NCI-H1417 (cell line): Measurements from ENCODE around the gene NANOG.
A peak's percentile ranks its signal among the peaks of the same experiment; 100 is the strongest.
"Not testable (repeated sequence)": the region's sequence is repeated elsewhere in the genome, so short reads cannot be mapped to it uniquely, and the experiment has no call there.

Source experiments
- DNase-seq, 3 experiments: peaks; one replicate each; lab custom pipeline; 2025; lab: John Stamatoyannopoulos, UW

Gene NANOG

DNA sequence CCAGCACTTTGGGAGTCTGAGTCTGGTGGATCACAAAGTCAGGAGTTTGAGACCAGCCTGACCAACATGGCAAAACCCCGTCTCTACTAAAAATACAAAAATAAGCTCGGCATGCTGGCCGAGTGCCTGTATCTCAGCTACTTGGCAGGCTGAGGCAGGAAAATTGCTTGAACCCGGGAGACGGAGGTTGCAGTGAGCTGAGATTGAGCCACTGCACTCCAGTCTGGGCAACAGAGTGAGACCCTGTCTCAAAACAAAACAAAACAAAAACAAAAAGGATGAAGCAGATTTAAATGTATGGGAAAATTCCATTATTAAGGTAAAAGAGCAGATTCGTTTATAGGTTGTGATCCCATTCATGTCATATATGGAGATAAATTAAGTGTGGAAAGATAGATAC, 17.1 kb downstream of the NANOG start:
- DNase-seq, result not testable (repeated sequence)

DNA sequence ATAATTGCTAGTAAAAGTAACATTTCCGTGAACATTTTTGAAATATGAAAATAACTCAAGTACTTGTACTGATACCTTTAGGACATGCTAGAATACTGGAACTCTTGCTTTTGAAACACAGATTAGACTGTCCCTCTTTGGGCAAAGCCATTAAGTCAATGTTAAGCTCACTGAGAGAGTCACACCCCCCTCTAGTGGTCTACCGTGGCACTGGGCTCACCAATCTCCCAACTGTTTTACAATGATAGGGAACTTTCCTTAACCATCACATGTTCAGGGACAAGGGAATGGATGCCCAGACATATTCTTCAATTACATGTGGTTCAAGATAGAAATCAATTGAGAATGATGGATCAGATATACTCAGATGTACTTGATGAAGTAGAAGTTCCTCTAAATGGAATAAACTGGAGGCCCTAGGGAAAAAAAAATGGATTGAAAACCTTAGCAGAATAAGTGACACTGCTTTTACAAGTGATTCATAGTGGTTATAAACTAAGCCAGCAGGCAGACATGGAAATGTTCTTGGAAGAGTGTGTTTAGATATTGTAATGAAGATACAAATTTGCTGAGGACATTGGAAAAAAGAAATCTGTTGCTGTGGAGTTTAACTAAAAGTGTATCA, 17.8 kb downstream of the NANOG start:
- DNase-seq, result peak; percentile 19 to 54 (median 20)

DNA sequence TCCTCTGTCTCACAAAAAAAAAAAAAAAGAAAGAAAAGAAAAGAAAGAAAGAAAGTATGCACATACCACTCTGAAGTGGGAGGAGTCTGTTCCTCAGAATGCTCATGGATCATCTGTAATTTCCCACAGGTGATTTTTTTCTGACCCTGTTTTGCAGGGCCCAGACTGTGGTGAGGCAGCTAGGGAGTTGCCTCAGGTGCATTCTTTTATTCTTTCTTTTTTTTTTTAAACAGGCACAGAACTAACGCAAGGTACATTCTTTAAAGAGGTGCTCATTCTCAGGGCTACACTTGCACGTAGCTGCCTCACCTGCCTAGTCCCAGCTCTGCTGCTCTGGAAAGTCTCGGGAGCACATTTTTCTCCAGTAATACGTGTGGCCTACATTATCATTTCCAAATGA, 36.6 kb downstream of the NANOG start:
- not testable (repeated sequence) for DNase-seq

DNA sequence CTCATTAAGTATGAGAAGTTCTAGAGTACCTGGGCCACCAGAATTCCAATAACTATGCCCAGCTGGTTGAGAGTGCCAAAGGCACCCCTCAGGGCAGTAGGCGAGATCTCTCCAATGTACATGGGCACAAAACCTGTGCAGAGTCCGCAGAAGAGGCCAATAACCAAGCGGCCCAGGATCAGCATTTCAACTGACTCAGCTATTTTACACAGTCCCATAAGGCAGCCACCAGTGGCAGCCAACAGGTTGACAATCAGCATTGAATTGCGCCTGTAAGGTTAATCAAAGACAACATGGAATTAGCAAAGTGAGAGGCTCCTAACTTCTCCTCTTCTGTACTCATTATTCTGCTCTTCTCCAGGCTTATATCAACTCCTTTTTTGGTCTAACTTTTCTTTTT, 40.5 kb downstream of the NANOG start:
- not testable (repeated sequence) for DNase-seq

DNA sequence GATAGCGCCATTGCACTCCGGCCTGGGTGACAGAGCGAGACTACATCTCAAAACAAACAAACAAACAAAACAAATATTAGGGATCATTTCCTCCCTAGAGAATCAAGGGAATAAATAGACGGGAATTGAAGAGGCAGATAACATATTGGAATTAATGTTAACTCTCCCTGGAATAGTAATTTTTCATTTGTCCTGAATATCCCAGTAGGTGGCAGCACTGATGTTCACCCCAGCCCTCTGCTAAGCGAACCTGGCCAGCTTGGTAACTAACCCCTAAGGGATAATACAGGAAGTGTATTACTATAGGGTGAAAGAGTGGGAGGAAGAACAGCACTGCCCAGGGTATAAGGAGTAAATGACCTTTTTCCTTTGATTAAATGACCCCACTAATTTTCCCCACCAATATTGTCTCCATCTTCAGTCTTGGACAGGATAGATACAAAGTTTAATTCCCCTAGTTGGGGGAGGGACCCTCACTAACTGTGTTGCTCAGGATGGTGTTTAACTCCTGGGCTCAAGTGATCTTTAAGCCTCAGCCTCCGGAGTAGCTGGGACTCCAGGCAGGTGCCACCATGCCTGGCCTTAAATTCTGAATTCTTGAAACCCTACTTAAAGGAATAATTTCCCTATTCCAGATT, 43.0 kb downstream of the NANOG start:
- peak in 2 of 3 experiments; percentile 1 to 14 for DNase-seq

DNA sequence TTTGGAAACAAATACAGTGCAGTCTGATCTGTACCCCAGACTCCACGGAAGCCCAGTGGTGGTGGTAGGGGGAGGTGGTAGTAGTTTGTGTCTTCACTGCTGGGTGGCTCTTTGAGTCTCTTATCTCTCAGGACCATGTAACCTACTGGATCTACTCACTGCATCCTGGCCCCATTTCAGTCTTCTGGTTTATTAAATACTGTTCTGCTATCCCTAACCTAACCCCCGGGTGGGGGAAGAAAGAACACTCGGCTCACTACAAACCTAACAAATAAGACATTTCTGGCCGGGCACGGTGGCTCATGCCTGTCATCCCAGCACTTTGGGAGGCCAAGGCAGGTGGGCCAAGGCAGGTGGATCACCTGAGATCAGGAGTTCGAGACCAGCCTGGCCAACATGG, 44.0 kb downstream of the NANOG start:
- DNase-seq, result not testable (repeated sequence)

DNA sequence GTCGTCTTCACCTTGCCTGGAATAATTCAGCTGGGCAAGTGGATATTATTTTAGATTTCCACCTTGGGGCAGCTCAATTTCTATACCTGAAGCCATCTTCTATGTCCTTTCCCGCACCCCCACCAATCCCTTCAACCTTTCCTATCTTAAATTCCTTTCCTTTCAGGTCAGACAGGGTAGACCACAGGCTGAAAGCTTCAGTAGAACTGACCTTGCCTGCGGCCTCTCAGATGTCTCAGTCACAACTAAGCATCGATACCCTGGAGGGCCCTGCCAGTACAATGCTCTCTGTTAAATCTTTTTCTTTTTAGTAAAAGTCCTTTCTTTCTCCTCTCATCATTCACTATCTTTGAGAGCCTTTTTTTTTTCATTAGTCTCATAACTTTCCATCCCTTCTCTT, 44.6 kb downstream of the NANOG start:
- no peak for DNase-seq

DNA sequence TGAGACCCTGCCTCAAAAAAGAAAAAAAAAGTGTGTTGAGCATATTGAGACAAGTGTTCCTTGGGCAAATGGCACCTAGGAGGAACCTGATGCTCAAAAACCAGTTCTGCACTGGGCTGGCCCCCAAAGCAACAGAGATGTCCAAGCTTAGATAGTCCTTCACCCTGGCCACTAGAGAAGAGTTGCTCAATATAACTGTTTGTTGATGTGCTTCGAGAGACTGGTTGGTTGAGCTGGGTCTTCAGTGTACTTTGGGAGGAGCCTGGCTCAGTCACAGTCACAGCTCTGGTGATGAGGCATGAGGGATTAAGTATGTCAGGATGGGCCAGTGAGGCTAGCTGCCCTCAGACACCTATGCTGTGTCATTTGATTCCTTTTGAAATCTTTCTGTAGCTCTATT, 45.5 kb downstream of the NANOG start:
- DNase-seq, result no peak

DNA sequence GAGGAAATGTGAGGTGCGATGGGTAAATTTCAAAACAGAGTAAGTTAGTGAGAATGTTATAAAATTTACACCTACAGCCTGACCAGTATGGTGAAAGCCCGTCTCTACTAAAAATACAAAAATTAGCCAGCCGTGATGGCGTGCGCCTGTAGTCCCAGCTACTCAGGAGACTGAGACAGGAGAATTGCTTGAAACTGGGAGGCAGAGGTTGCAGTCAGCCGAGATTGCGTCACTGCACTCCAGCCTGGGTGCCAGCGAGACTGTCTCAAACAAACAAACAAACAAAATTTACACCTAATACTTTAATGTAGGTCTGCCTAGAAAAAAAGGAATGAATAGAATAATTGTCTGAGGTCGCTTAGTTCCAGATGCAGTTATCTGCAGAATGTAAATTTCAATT, 45.9 kb downstream of the NANOG start:
- no peak for DNase-seq

DNA sequence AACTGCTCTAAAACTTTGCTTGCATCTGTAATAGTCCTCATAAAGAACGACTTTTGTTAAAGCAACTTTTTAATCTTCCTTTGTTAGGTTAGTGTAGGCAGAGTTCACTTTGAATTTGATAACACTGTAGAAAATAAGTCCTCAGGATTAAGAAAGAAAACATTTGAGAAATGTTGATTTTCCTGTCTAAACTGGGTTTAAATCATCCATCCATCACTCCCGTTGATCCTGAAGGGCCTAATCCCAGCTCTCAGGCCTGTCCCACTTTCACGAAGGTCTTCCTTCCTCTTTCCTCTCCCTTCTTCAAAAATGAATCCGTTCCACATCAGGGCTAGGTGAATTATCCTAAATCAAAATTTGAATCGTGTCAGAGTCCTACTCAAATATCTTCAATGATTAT, 46.6 kb downstream of the NANOG start:
- no peak for DNase-seq

DNA sequence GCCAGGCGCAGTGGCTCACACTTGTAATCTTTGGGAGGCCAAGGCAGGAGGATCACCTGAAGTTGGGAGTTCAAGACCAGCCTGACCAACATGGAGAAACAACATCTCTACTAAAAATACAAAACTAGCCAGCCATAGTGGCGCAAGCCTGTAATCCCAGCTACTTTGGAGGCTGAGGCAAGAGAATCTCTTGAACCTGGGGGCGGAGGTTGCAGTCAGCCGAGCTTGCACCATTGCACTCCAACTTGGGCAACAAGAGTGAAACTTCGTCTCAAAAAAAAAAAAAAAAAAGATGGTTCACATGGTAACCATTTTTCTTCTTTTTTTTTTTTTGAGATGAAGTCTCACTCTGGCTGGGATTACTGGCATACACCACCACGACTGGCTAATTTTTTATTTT, 48.2 kb downstream of the NANOG start:
- DNase-seq, result no peak

DNA sequence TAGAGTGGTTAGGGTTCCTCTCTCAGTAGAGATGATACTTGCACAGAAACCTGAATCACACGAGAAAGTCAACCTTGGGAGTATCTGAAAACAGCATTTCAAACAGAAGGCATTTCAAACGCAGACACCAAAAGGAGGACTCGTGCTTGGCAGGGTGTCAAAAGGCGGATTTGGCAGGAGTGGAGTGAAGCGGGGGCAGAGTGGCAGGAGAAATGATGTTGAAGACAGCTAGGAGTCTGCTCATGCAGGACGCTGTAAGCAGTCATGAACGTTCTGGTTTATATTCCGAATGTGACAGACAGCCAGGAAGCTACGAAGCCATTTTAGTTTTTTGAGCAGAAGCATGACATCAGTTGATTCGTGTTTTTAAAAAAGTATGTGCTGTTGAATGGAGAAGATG, 50.0 kb downstream of the NANOG start:
- not testable (repeated sequence) for DNase-seq

DNA sequence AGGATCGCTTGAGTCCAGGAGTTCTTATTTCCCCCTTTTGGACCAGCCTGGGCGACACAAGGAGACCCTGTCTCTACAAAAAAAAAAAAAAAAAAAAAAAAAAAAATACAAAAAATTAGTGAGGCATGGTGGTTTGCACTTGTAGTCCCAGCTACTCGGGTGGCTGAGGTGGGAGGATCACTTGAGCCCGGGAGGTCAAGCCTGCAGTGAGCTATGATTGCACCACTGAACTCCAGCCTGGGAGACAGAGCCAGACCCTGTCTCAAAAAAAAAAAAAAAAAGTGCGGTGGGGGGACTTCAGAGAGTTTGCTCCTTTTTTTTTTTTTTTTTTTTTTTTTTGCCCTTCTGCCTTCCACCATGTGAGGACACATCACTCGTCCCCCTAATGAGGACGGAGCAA, 50.6 kb downstream of the NANOG start:
- not testable (repeated sequence) for DNase-seq

DNA sequence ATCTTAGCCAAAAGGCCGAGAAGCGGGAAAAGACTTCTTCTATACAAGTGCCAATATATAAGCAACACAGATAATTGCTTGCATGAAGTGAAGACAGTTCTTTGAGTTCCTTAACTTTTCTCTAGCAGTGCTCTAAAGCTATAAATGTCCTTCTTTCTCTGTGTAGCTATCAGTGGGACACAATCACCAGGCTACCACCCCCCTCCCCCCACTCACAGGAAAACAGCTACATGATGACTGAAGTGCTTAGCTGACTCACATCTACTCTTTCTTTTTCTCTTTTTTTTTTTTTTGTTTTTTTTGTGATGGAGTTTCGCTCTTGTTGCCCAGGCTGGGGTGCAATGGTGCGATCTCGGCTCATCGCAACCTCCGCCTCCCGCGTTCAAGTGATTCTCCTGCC, 53.2 kb downstream of the NANOG start:
- not testable (repeated sequence) for DNase-seq

DNA sequence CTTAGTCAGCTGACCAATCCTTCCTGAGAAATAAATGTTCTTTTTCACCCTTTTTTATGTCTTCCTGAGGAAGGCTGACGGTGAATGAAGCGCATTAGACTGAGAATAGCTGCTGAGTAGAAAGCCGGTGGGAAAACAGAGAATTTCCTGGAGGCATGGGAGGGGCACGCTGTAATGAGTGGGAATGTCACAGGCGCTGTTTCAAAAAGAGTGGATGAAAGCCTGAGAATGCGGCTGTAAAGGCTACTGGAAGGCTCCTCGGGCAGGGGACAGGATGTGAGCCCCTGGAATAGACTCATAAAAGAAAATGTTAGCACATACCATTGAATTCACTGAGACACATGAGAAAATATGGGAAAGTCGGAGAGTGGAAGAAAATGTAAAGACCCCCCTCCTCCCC, 53.9 kb downstream of the NANOG start:
- not testable (repeated sequence) for DNase-seq

DNA sequence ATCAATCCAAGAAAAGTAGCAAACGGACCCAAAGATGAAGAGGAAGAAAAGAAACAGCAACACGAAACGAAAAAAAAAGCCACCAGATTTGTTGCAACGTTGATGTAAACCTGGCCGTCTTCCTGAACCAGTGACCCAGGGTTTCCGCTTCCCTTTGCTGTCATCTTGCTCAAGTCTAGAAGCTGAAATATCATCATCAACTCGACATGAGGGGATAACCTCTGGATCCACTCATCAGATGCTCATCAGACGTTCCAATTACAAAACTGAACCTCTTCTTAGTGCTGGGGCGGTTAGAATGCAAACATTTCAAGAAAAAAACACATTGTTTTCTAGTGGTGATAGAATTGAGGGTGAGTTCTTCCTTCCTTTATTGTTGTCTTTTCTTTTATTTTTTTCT, 54.4 kb downstream of the NANOG start:
- DNase-seq, result not testable (repeated sequence)

DNA sequence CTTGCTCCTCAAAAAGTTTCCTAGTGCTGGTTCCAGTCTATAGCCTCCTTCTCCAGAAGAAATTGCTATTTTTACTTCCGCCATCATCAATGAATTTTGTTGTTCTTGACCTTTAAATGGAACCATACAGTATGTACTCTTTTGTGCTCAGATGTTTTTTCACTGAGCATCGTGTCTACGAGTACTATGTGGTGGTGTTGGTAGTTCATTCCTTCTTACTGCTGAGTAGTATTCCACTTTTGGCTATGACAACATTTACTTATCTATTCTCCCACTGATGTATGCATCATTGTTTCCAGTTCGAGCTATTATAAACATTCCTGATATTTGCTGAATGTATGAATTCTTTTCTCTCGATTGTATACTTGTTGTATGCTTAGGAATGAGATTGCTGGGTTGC, 54.9 kb downstream of the NANOG start:
- no peak for DNase-seq

DNA sequence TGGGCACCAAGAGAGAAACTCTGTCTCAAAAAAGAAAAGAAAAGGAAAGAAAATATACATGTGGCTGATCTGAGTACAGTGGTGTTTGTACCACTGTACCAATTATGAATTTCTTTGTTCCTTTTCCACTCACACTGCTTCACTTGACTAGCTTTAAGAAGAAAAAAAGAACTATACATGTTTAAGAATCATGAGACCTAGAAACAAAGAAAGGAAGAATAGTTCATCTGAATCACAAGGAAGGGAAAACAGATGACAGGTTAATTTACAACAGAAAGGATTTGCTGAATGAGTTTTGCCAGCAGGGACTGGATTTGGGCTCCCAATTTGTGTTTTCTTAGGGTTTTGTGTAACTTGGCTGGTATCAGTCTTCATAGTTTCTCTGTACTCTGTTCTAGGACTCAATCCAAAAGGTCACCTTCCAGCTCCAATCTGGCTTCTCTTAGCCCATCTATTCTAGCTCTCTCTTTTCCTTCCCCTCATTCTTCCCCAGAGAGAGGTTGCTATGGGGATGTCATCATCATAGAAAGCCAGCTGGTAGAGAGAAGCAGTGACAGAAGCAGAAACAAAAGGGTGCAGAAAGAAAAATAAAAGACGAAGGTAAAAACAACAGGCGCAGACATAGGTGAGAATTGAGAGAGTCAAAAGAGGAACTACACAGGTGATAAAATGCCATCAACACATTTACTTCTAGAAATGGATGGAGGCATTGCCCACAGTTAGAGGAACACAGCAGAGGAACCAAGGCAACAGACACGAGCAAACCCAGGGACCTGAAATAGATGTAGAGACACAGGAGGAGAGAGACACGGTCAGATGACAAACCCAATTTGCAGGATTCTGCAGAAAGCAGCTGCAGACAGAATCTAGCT, 58.3 kb downstream of the NANOG start:
- DNase-seq, result not testable (repeated sequence)

DNA sequence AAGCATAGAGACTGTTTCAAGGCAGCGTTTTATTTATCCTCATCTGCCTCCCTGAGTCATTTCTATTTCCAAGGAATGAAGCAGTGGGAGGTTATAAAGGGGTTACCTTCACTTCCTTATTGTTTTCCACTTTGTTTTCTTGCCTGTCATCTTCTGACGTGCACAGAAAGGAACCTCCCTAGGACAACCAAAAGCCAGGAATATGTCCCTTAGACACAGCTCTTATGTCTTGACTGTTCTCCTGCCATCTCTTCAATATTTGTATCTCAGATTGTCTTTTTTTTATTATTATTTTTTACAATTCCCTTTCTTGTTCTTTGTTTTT, 58.9 kb downstream of the NANOG start:
- not testable (repeated sequence) for DNase-seq
